ENCODE results near the gene ZNF688.

The ZNF688 gene

GRCh38 chr16:30571445-30572322 is at the start of gene ZNF688:
Gene ZNF688, minus strand, starts transcription at chr16:30571714. Its CDS starts 85 bp downstream, at chr16:30571629.
- TF ChIP-seq CTCF (IDR thresholded peaks at IDR 0.05; ENCODE audit: insufficient read depth, missing control alignments): no peak
- DNase-seq (ENCODE audit: insufficient read length, low spot score) (peak; percentile 88), FAIRE-seq (no peak)

- no peak for TF ChIP-seq CTCF (IDR thresholded peaks at IDR 0.05; ENCODE audit: insufficient read depth, missing control alignments)
- FAIRE-seq: no peak
- DNase-seq (ENCODE audit: insufficient read length, low spot score): no peak
Measured at GRCh38 chr16:30620169-30620568, 48.7 kb upstream of the ZNF688 start.

- no peak for TF ChIP-seq CTCF (IDR thresholded peaks at IDR 0.05; ENCODE audit: insufficient read depth, missing control alignments)
- DNase-seq (ENCODE audit: insufficient read length, low spot score): no peak
- no peak for FAIRE-seq
Measured at GRCh38 chr16:30619638-30620037, 48.1 kb upstream of the ZNF688 start.

GRCh38 chr16:30619202-30619601 is 47.7 kb upstream of the ZNF688 start:
- DNase-seq (ENCODE audit: insufficient read length, low spot score): no peak
- FAIRE-seq: no peak
- TF ChIP-seq CTCF (IDR thresholded peaks at IDR 0.05; ENCODE audit: insufficient read depth, missing control alignments): no peak

- TF ChIP-seq CTCF (IDR thresholded peaks at IDR 0.05; ENCODE audit: insufficient read depth, missing control alignments): peak; percentile 56
- DNase-seq (ENCODE audit: insufficient read length, low spot score) (peak; percentile 65), FAIRE-seq (no peak)
Measured at GRCh38 chr16:30615358-30616091, 44.0 kb upstream of the ZNF688 start.

GRCh38 chr16:30609926-30610839 is 38.7 kb upstream of the ZNF688 start, which contains the start of gene ZNF689:
Gene ZNF689, minus strand, starts transcription at chr16:30610389. Its CDS starts 348 bp downstream, at chr16:30610041.
- FAIRE-seq (no peak), DNase-seq (ENCODE audit: insufficient read length, low spot score) (peak; percentile 87)
- TF ChIP-seq CTCF (IDR thresholded peaks at IDR 0.05; ENCODE audit: insufficient read depth, missing control alignments): no peak

Data from D721Med (cell line).